AG04449 (cell line): ENCODE measurements around the gene RMND5B.
A peak's percentile ranks its signal among the peaks of the same experiment; 100 is the strongest.

Source experiments
- CTCF ChIA-PET: fragments of 350-600 bp; formaldehyde crosslinking; extraction: SDS; loops from one replicate; lab custom pipeline; 2021; ENCODE audit warnings: antibody characterized with exemption; lab: Yijun Ruan, JAX
- POLR2A ChIA-PET: fragments of 400-600, 350-600 bp; formaldehyde crosslinking; extraction: SDS; loops from one replicate; lab custom pipeline; 2020; ENCODE audit warnings: antibody characterized with exemption, inconsistent platforms; lab: Yijun Ruan, JAX
- DNase-seq: peaks from one replicate; pipeline ENCODE4 v3.0.0-alpha.2; 2010; ENCODE audit warnings: low read depth, low spot score
- H3K4me3 ChIP-seq: 2 replicates; pipeline ENCODE4 v1.5.1; 2011; ENCODE audit warnings: low read depth, mild to moderate bottlenecking, control low read depth, low read length
- TF ChIP-seq, protein P1 (sequence below): IDR thresholded peaks from one replicate; pipeline ENCODE4 v1.5.1; 2011; ENCODE audit warnings: mild to moderate bottlenecking, moderate library complexity, low read length, control low read depth, inconsistent platforms; ENCODE audit not compliant: insufficient read depth; ENCODE audit errors: missing control alignments

Gene RMND5B

DNA sequence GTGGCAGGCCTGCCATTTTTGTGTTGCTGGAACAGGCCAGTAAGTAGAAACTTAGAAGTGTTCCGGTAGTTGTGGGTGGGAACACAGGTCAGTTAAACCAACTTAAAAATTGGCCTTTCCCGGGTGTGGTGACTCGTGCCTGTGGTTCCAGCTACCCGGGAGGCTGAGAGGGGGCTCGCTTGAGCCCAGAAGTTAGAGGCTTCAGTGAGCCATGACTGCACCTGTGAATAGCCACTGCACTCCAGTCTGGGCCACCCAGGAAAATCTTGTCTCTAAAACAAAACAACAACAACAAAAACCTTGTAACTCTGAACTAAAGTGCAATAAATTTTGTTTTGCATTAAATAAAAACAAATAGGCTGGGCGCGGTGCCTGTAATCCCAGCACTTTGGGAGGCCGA, 24.3 kb downstream of the RMND5B start:
- TF ChIP-seq, protein P1, sequence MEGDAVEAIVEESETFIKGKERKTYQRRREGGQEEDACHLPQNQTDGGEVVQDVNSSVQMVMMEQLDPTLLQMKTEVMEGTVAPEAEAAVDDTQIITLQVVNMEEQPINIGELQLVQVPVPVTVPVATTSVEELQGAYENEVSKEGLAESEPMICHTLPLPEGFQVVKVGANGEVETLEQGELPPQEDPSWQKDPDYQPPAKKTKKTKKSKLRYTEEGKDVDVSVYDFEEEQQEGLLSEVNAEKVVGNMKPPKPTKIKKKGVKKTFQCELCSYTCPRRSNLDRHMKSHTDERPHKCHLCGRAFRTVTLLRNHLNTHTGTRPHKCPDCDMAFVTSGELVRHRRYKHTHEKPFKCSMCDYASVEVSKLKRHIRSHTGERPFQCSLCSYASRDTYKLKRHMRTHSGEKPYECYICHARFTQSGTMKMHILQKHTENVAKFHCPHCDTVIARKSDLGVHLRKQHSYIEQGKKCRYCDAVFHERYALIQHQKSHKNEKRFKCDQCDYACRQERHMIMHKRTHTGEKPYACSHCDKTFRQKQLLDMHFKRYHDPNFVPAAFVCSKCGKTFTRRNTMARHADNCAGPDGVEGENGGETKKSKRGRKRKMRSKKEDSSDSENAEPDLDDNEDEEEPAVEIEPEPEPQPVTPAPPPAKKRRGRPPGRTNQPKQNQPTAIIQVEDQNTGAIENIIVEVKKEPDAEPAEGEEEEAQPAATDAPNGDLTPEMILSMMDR: no peak
- DNase-seq: no peak
- ChIA-PET POLR2A (no interaction called here), CTCF (interaction anchor here (1.2 to 7.4 kb wide), 3 partner anchors 9 to 78 kb away, joined by 4 to 33 read pairs (median 4); no protein-coding TSS in a partner anchor)
- H3K4me3 ChIP-seq: no peak overlapping the region

DNA sequence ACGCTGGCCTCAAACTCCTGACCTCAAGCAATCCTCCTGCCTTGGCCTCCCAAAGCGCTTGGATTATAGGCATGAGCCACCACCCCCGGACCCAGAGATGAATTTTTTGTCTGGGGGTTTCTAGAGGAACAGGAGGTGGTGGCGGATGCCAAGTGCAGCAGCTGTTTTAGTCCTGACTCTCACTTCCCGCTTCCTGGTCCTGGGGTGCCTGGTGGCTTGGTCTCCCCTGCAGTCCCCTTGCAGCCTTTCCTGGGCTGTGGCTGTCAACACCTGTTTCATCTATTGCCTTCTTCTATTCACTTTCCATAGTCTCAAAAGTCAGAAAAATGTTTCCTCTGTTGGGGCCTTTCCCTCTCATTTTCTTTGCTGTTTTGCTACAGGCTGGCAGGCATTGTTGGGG, 29.4 kb downstream of the RMND5B start:
- CTCF ChIA-PET: no interaction called here
- POLR2A ChIA-PET: no interaction called here
- TF ChIP-seq, protein P1: no peak
- DNase-seq: no peak
- no peak overlapping the region for H3K4me3 ChIP-seq

- TF ChIP-seq, protein P1: no peak
- POLR2A ChIA-PET: interaction anchor here (1.5 kb wide), 1 partner anchor 42 kb away, joined by 3 read pairs; the partner anchor contains the start of gene HNRNPAB
- CTCF ChIA-PET: interaction anchor here (0.9 to 2.2 kb wide), 8 partner anchors 13 to 555 kb away, joined by 3 to 17 read pairs (median 3); no protein-coding TSS in a partner anchor
- no peak for DNase-seq
- H3K4me3 ChIP-seq: no peak overlapping the region
Observed at GRCh38 chr5:178162481-178162880, 31.7 kb downstream of the RMND5B start.

DNA sequence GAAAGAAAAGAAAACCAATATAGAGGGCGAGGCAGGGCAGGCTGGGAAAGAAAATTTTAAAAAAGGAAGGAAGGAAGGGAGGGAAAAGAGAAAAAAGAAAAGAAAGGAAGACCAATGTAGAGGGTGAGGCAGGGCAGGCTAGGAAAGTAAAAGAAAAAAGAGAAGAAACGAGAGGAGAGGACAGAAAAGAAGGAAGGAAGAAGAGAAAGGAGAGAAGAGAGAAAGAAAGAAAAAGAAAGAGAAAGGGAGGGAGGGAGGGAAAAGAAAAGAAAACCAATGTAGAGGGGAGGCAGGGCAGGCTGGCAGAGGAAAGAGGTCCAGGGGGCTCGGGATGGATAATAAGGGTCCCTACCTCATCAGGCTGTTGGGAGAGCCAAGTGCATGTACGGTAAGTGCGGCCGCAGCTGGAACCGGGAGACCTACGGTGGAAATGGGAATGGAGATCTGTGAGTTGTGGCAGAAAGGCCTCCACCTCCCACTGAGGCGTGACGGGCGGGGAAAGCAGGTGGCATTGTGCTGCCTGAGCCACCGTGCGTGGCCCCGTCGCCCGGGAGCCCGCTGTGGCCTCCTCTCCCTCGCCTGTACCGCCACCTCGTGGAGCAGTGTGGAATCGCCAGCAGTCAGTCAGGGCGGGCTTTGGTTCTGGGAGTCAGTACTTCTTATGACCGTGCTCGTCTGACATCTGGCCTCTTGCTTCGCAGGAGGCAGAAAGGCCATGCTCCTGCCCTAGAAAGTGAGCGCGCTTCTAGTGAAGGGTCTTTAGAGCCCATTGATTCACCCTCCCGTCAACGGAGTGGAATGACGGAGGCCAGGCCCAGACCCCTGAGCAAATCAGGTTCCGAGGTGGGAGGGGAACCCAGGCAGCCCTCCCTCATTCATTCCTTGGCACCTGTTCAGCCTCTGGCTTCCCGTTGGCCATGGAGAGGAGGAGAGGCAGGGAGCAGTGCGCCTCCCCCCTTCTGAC, 33.2 kb downstream of the RMND5B start:
- no peak for DNase-seq
- ChIA-PET POLR2A (interaction anchor here (0.7 kb wide), 1 partner anchor 10 kb away, joined by 5 read pairs; the partner anchor contains the start of gene NHP2), CTCF (interaction anchor here (0.8 to 1.6 kb wide), 5 partner anchors 9 to 557 kb away, joined by 3 to 4 read pairs (median 3); partner anchors contain the start of gene NHP2)
- H3K4me3 ChIP-seq: peak overlapping the region; percentile 32
- TF ChIP-seq, protein P1: peak; percentile 99

GRCh38 chr5:178165581-178165980, 34.8 kb downstream of the RMND5B start:
- TF ChIP-seq, protein P1: no peak
- CTCF ChIA-PET: interaction anchor here (1.0 to 1.5 kb wide), 6 partner anchors 10 to 90 kb away, joined by 4 to 10 read pairs (median 4); no protein-coding TSS in a partner anchor
- POLR2A ChIA-PET: no interaction called here
- DNase-seq: no peak
- H3K4me3 ChIP-seq: no peak overlapping the region

DNA sequence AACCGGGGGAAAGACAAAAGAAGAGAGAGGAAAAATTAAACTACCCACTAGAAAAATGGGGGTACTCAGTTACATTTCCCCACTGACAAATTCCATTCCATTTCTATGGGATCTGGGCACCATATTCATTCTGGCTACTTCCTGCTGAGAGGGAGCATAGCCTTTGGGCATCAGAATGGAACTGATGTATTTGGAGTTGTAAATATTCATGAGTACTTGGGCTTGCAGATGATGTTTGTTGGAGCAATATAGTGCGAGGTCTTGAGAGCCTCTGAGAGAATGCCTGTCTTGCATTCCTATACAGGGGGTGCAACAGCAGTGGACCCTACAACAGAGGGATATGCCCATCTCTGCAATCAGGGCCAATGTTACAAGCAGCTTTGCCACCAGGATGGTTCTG, 39.6 kb downstream of the RMND5B start:
- TF ChIP-seq, protein P1: no peak
- POLR2A ChIA-PET: no interaction called here

More for the DNA sequence above, 39.6 kb downstream of the RMND5B start:
- no peak overlapping the region for H3K4me3 ChIP-seq
- CTCF ChIA-PET: no interaction called here
- DNase-seq: no peak
